CD4-positive, alpha-beta T cell (primary cell): Measurements from ENCODE around the gene TSPAN9. TPM values are rescaled to one million over a fixed set of nuclear protein-coding genes. Genes with fewer than 3 reads are reported as not detected.

ENCODE experiments used
- ATAC-seq: fragments of 200-7000 bp; cut with Tn5 transposase; one replicate; pipeline ENCODE4 v1.10.0; 2022; ENCODE audit warnings: mild to moderate bottlenecking; ENCODE audit not compliant: poor library complexity
- CTCF ChIA-PET: fragments of 350-600 bp; sonication (Branson Sonifier 250); formaldehyde crosslinking; loops from one replicate; lab custom pipeline; 2021; ENCODE audit warnings: antibody characterized with exemption, inconsistent platforms; lab: Charles Lee
- POLR2A ChIA-PET: fragments of 350-600 bp; sonication (Branson Sonifier 250); formaldehyde crosslinking; loops from one replicate; lab custom pipeline; 2021; ENCODE audit warnings: antibody characterized with exemption, inconsistent platforms; lab: Charles Lee
- DNase-seq, 14 experiments: peaks; one replicate each; pipeline ENCODE4 v3.0.0-alpha.2; 2013 to 2020; ENCODE audit warnings: mixed read lengths in 2 of 14
- H3K27ac ChIP-seq, 2 donors: one replicate each; pipeline versions ENCODE4 v1.5.1 to v1.7.0; 2013; ENCODE audit warnings: low read length in 2 of 2, low read depth in 1 of 2, mild to moderate bottlenecking in 1 of 2
- H3K27me3 ChIP-seq, 2 experiments: 1 replicate in 1 of 2; 2 replicates in 1 of 2; pipeline versions ENCODE4 v1.6.1 to v1.7.0; 2013; ENCODE audit warnings: low read length in 2 of 2, control low read depth in 1 of 2, mild to moderate bottlenecking in 1 of 2, moderate library complexity in 1 of 2; ENCODE audit not compliant: insufficient read depth in 2 of 2, control insufficient read depth in 1 of 2
- H3K36me3 ChIP-seq: one replicate; pipeline ENCODE4 v1.6.1; 2013; ENCODE audit warnings: low read length, control low read depth; ENCODE audit not compliant: insufficient read depth
- H3K4me1 ChIP-seq: one replicate; pipeline ENCODE4 v1.6.1; 2013; ENCODE audit warnings: low read length, control low read depth; ENCODE audit not compliant: insufficient read depth
- H3K4me3 ChIP-seq: one replicate; pipeline ENCODE4 v1.5.1; 2013; ENCODE audit warnings: mild to moderate bottlenecking, low read length, moderate library complexity
- H3K9me3 ChIP-seq, 2 experiments: 1 replicate in 1 of 2; 2 replicates in 1 of 2; pipeline versions ENCODE4 v1.6.1 to v1.7.0; 2013; ENCODE audit warnings: low read length in 2 of 2, mild to moderate bottlenecking in 2 of 2, control low read depth in 1 of 2, moderate library complexity in 1 of 2; ENCODE audit not compliant: control insufficient read depth in 1 of 2, insufficient read depth in 1 of 2
- H3K27ac Mint-ChIP-seq: one replicate; pipeline ENCODE4 v1.8.0; 2020; ENCODE audit warnings: mixed read lengths
- H3K27me3 Mint-ChIP-seq: one replicate; pipeline ENCODE4 v1.8.0; 2021; ENCODE audit warnings: mixed read lengths
- H3K36me3 Mint-ChIP-seq: one replicate; pipeline ENCODE4 v1.8.0; 2021; ENCODE audit warnings: low read depth, mixed read lengths
- H3K4me1 Mint-ChIP-seq: one replicate; pipeline ENCODE4 v1.8.0; 2021; ENCODE audit warnings: low read depth, mixed read lengths
- H3K4me3 Mint-ChIP-seq: one replicate; pipeline ENCODE4 v1.8.0; 2020; ENCODE audit warnings: mild to moderate bottlenecking, mixed read lengths
- H3K9me3 Mint-ChIP-seq: one replicate; pipeline ENCODE4 v1.8.0; 2020; ENCODE audit warnings: mixed read lengths
- intact Hi-C, 2 experiments: fragments of 100-400 bp; cut with DNase I in 1 of 2; cut with micrococcal nuclease in 1 of 2; formaldehyde crosslinking; loops; one replicate each; pipeline versions ENCODE4 v1.15.1 to v1.9.0; 2023 to 2025; cut with DNase I, micrococcal nuclease
- total RNA-seq, 174 experiments: library from RNA in 2 of 174; stranded (reverse) in 2 of 174; gene quantifications; one replicate each; pipeline ENCODE4 v1.2.3 and lab custom pipeline; 2021 to 2026
- TF ChIP-seq, protein P1 (sequence below): fragments of 200-600 bp; IDR thresholded peaks from one replicate; pipeline ENCODE4 v1.8.0; 2022; ENCODE audit warnings: antibody characterized with exemption, mild to moderate bottlenecking

TSPAN9 gene
- total RNA-seq, 2 experiments from 2014 or later: 0.82 to 1.3 TPM

- Histone ChIP-seq H3K4me3 (no peak overlapping the region), H3K36me3 (no peaks in the 10 kb centered on the region), H3K27ac (no peak overlapping the region), H3K9me3 (no peaks in the 10 kb centered on the region), H3K4me1 (peaks cover 8% of the 10 kb centered on the region), H3K27me3 (no peaks in the 10 kb centered on the region)
- ATAC-seq: no peak
- Mint-ChIP-seq H3K27ac (no peak overlapping the region), H3K4me3 (no peak overlapping the region), H3K9me3 (no peaks in the 10 kb centered on the region), H3K36me3 (no peaks in the 10 kb centered on the region), H3K27me3 (no peaks in the 10 kb centered on the region), H3K4me1 (peaks cover 6% of the 10 kb centered on the region)
- TF ChIP-seq, protein P1, sequence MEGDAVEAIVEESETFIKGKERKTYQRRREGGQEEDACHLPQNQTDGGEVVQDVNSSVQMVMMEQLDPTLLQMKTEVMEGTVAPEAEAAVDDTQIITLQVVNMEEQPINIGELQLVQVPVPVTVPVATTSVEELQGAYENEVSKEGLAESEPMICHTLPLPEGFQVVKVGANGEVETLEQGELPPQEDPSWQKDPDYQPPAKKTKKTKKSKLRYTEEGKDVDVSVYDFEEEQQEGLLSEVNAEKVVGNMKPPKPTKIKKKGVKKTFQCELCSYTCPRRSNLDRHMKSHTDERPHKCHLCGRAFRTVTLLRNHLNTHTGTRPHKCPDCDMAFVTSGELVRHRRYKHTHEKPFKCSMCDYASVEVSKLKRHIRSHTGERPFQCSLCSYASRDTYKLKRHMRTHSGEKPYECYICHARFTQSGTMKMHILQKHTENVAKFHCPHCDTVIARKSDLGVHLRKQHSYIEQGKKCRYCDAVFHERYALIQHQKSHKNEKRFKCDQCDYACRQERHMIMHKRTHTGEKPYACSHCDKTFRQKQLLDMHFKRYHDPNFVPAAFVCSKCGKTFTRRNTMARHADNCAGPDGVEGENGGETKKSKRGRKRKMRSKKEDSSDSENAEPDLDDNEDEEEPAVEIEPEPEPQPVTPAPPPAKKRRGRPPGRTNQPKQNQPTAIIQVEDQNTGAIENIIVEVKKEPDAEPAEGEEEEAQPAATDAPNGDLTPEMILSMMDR: no peak
- intact Hi-C loops: no loop called here
- POLR2A ChIA-PET: no interaction called here
- no peak for DNase-seq
- CTCF ChIA-PET: no interaction called here
Measured at GRCh38 chr12:3252450-3252891, 175.3 kb downstream of the TSPAN9 start.

- CTCF ChIA-PET: no interaction called here
- H3K4me3 Mint-ChIP-seq: no peak overlapping the region
- Histone ChIP-seq H3K4me1 (peaks cover 8% of the 10 kb centered on the region), H3K36me3 (no peaks in the 10 kb centered on the region), H3K27me3 (no peaks in the 10 kb centered on the region), H3K9me3 (no peaks in the 10 kb centered on the region), H3K27ac (no peak overlapping the region), H3K4me3 (no peak overlapping the region)
- no peaks in the 10 kb centered on the region for H3K9me3 Mint-ChIP-seq
- intact Hi-C loops: no loop called here
- no peaks in the 10 kb centered on the region for H3K27me3 Mint-ChIP-seq
- H3K36me3 Mint-ChIP-seq: no peaks in the 10 kb centered on the region
- no peak overlapping the region for H3K27ac Mint-ChIP-seq
- POLR2A ChIA-PET: no interaction called here
- ATAC-seq (no peak), DNase-seq (no peak)
- TF ChIP-seq, protein P1: no peak
- H3K4me1 Mint-ChIP-seq: peaks cover 6% of the 10 kb centered on the region
Measured at GRCh38 chr12:3253682-3254275, 176.6 kb downstream of the TSPAN9 start.

- no peaks in the 10 kb centered on the region for H3K4me1 Mint-ChIP-seq
Measured at GRCh38 chr12:3255057-3255456, 177.9 kb downstream of the TSPAN9 start.

More at GRCh38 chr12:3255057-3255456, 177.9 kb downstream of the TSPAN9 start:
- Histone ChIP-seq H3K4me3 (no peak overlapping the region), H3K36me3 (no peaks in the 10 kb centered on the region), H3K27ac (no peak overlapping the region), H3K9me3 (no peaks in the 10 kb centered on the region), H3K4me1 (no peaks in the 10 kb centered on the region), H3K27me3 (no peaks in the 10 kb centered on the region)
- CTCF ChIA-PET: no interaction called here
- Mint-ChIP-seq H3K9me3 (no peaks in the 10 kb centered on the region), H3K4me3 (no peak overlapping the region), H3K36me3 (no peaks in the 10 kb centered on the region), H3K27ac (no peak overlapping the region), H3K27me3 (no peaks in the 10 kb centered on the region)
- DNase-seq (no peak), ATAC-seq (no peak)
- POLR2A ChIA-PET: no interaction called here
- intact Hi-C loops: no loop called here
- TF ChIP-seq, protein P1: no peak
